Measurements from ENCODE around the gene SDC1. TPM values are rescaled to one million over a fixed set of nuclear protein-coding genes. Genes with fewer than 3 reads are reported as not detected.
"Not testable (repeated sequence)": the region's sequence is repeated elsewhere in the genome, so short reads cannot be mapped to it uniquely, and the experiment has no call there.

The SDC1 gene, protein sequence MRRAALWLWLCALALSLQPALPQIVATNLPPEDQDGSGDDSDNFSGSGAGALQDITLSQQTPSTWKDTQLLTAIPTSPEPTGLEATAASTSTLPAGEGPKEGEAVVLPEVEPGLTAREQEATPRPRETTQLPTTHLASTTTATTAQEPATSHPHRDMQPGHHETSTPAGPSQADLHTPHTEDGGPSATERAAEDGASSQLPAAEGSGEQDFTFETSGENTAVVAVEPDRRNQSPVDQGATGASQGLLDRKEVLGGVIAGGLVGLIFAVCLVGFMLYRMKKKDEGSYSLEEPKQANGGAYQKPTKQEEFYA
- 304 and 307 TPM in 2 replicates for total RNA-seq (2014; rRNA removed; shearing (Covaris generic))

DNA sequence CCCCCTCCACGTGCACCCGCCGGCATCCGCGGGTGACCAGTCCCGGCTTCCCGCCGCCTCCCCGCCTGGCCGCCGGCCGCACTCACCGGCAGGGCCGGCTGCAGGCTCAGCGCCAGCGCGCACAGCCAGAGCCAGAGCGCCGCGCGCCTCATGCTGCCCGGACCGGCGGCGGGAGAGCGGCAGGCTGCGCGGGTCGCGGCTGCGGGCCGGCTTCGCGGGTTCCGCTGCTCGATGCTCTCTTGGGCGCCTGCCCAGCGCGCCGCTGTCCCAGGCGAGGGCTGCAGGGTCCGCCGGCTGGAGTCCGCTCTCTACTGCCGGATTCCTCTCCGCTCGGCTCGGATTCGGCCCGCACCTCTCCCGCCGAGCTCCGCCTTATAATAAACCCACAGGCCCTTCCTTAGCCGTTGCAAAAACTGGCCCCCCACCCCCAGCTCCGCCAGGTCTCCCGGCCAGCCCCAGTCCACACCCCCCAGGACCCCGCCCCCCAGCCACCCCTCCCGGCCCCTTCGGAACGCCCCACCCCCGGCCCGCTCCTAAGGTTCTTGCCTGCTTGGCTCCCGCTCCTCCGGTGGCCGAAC is at the start of gene SDC1:
Gene SDC1 (minus strand): TSS at position 415 of the 578 bp plus-strand sequence. CDS start 263 bp downstream, at position 152.
- no peak for DNase-seq (ENCODE audit: low spot score)

DNA sequence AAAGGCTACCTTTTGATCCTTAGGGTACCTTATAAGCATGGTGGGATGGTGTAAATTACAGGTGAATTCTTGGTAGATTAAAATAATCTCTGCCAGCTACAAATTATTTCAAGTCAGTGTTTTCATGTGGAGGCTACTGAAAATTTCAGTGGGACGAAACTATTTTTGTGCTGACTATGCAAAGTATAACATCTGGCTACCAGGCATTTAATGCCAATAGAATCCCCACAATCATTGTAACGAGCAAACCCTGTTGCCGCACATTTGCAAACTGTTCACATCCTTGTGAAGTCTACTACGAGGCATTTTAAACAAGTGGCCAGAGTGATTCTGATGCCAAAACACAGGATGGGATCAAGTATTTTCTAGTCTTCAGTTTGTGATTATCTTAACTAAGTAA is 48.1 kb upstream of the SDC1 start:
- DNase-seq (ENCODE audit: low spot score): no peak

DNA sequence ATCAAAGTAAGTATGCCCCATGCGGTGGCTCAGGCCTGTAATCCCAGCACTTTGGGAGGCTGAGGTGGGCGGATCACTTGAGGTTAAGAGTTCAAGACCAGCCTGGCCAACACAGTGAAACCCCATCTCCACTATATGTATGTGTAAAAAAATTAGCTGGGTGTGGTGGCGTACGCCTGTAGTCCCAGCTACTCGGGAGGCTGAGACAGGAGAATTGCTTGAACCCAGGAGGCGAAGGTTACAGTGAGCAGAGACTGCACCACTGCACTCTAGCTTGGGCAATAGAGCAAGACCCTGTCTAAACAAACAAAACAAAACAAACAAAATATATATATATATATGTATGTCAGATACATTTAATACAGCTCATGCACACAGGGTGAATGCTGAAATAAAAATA is 43.4 kb upstream of the SDC1 start:
- not testable (repeated sequence) for DNase-seq (ENCODE audit: low spot score)

DNA sequence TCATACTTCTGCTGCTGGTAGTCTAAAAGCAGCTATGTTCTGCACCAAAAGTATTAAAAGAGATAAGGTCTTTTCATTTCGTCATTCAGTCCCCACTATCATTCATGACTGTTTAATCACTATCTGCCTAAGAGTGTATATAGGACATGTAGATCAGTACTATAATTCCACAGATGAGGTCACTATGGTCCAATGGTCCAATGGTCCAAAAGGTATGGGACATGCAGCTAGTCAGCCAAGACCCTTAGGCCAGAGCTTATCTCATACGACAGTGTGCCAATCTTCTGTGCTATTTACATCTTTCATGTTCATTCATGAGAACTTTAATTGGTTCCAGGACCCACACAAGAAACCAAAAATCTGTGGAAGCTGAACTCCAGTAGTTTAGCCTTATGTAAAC is 42.6 kb upstream of the SDC1 start:
- DNase-seq (ENCODE audit: low spot score): no peak

DNA sequence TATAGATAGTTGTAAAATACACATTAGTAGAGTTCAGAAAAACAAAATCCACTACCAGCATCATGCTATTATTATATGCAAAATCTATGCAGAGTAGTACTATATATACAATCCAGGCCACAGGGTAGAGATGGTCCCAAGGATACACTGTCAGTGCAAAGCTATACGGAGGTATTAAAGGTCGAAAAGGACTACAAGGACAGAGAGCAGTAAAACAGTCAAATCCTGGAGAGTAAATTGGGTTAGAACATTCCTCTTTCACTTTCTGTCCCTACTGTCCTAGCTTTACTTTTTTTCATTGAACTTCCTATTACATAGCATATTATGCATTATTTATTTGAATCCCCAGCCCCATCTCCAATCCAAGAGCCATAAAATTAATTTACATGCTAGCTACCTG is 39.7 kb upstream of the SDC1 start:
- DNase-seq (ENCODE audit: low spot score): no peak

DNA sequence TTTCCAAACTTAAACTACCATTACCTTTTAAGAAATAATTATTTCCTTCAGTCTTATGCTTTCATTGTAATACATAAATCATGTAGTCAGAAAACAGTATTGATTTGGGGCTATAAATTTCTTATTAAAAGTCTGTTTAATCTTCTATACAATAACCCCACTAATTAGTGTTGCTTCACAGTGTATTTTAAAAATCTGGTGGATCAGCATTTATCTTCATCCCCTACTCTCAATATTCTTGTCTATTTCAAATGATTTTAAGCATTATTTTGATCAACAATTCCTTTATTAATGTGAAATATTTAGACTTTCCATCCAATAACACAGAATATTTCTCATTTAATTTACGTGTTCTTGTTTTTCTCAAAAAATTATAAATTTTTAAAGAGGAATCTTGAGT is 32.5 kb upstream of the SDC1 start:
- DNase-seq (ENCODE audit: low spot score): no peak

DNA sequence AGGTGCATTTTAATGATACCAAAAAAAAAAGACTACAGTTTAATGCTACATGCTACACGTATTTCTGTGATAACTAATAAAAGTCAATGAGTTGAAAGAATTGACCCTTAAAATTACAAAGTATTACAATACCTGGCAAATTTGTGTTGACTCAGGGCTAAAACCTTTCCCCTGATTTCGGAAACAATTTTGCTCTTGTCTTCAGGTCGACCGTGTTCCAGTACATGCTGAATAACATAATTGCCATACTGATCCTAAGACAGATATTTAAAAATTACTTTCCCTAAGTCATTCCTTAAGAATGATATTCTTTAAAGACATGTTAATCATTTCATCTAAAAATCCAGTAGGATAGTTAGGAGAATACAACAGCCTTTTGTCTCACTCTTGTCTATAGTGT is 29.8 kb upstream of the SDC1 start:
- DNase-seq (ENCODE audit: low spot score): no peak

DNA sequence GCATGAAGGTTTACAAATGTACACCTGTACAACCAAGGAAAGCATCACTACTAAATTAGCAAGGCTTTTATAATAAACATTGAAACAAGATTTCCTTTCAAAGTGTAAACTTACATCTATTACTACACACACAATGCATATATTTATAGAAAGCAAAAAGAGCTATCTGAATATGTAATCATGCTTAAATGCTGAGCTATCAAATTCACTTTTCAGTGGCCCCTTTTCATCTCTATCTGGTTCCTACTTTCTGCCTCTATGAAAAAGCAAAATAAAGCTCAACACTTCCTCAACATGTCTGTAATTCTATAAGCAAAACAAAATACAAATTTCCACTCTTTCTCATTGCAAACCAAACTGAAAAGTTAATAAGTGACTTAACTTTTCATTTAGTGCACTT is 25.5 kb upstream of the SDC1 start:
- no peak for DNase-seq (ENCODE audit: low spot score)

DNA sequence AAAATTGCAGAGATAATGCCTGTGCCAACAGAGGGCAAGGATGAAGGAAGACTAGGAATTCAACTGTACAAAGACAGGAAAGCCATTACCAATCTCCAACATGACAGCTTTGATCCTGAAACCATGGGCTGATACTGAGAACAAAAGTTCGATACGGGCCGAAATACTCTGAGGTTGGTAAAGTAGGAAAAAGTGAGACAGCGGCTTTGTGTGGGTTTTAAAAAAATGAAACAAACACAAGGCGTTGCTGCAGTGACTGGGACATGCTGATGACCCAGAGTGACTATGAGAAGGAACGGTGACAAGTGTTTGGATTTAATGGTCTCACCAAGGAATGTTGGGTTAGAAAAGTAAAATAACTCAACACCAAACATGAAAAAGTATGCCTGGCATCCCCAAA is 24.2 kb upstream of the SDC1 start:
- no peak for DNase-seq (ENCODE audit: low spot score)

DNA sequence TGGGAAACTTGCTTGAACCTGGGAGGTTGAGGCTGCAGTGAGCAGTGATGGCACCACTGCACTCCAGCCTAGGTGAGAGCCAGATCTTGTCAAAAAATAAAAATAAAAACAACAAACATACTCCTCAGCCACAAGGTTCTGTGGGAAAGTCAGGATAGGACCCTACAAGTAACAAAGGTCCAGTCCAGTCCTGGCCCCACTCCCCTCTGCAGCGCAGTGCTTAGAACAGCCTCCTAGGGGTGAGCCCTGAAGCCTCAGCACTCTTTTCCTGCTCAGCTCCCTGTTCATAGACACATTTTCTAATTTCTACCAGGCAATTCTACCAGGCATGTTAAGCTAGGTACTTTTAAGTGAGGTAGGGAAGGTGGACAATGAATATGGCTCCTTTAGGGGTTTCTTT is 22.2 kb upstream of the SDC1 start:
- DNase-seq (ENCODE audit: low spot score): no peak

DNA sequence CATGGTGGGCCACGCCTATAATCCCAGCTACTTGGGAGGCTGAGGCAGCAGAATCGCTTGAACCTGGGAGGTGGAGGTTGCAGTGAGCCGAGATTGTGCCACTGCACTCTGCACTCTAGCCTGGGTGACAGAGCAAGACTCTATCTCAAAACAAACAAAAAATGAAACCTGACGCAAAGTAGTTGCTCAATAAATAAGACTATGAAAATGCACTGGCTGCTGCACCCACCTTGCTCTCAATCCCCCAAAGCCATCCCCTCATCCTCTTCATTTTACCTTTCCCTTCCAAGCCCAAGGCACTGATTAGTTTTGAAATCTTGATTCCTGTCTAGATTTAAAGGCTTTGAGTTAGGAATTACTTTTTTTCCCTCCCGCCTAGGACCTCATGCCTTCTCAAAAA is 18.7 kb upstream of the SDC1 start:
- DNase-seq (ENCODE audit: low spot score): not testable (repeated sequence)

DNA sequence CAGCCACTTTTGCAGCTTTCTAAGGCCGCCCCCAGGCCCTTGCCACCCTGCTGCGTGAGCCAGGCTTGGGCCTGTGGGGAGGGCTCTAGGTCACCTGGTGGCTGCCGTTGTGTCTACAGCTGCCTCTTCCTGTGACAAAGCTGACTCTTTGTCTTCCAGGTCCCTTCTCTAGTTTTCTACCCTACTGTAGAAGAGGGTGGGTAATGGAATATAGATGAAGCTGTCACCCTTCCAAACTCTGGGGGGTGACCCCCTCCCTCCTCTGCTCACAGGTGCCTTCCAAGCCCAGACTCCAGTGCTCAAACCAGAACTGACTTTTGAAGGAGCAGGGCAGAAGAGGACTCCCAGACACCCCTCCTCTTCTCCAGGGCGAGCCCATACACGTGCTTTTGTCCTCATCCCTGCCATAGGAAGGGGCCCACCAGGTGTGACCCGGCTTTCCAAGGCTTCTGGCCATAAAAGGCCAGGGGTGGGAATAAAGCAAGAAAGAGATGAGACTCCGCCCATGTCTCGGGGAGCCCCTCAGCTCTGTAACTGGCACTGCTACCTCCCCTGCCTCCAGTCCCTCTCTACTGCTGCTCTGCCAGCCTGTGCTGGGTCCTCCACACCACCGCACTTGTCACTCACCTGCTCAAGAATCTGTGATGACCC is 17.9 kb upstream of the SDC1 start:
- peak; percentile 33 for DNase-seq (ENCODE audit: low spot score)

DNA sequence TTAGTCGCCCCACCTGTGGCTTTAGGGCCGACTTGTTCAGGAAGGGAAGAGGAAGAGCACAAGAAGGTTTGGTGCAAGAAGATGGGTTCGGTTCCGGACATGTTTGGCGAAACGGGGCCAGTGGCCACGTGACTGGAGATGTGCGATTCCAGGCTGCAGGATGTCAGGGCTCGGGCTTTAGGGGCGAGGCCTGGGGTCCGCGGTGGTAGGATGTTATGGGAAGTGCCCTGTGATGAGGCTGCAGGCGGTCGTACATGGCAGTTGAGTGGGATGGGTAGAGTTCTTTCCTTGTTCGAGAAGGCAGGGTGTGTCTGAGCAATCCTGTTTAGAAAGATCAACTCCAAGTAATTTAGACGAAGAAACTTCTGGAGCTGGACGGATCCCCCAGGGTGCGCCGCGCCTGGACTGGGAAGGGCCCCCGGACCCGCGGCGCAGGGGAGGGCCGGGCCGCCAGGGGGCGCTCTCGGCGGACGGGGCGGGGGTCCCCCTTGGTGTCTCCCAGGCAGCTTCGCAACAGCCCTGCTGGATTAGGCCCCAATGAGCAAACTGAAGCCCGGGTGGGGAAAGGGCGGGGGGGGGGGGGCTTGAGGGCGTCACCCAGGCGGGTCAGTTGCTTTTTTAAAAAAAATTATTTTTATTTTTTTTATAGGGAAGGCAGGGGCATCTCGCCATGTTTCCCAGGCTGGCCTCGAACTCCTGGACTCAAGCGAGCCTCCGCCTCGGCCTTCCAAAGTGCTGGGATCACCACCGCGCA is 17.2 kb upstream of the SDC1 start:
- no peak for DNase-seq (ENCODE audit: low spot score)

DNA sequence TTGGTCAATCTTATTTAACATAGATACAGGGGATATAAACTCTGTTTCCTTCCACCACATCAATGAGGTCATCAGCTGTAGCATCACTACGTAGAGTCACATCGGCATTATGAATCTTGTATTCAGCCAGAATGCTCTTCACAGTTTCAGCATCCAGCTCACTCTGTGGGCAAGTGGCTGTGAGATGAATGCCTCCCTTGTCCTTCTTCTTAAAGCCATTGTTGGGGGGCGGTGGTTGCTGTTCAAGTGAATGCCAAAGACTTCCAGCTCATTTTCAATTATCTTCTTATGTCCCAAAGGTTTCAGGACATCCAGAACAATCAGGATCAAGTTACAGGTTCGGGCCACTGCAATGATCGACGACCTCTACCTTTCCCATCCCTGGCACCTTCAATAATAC is 15.4 kb upstream of the SDC1 start:
- not testable (repeated sequence) for DNase-seq (ENCODE audit: low spot score)

DNA sequence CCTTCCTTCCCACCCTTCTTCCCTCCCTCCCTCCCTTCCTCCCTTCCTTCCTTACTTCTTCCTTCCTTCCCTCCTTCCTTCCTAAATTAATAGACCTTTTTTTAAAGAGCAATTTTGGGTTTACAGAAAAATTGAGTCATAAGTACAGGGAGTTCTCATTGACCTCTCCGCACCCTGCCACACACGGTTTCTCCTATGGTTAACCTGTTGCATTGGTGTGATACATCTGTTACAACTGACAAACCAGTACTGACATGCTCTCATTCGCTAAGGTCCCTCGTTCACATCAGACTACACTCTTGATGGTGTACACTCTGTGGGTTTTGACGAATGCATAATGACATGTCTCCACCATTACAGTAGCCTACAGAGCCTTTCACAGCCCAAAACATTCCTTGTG is 11.6 kb upstream of the SDC1 start:
- DNase-seq (ENCODE audit: low spot score): no peak

DNA sequence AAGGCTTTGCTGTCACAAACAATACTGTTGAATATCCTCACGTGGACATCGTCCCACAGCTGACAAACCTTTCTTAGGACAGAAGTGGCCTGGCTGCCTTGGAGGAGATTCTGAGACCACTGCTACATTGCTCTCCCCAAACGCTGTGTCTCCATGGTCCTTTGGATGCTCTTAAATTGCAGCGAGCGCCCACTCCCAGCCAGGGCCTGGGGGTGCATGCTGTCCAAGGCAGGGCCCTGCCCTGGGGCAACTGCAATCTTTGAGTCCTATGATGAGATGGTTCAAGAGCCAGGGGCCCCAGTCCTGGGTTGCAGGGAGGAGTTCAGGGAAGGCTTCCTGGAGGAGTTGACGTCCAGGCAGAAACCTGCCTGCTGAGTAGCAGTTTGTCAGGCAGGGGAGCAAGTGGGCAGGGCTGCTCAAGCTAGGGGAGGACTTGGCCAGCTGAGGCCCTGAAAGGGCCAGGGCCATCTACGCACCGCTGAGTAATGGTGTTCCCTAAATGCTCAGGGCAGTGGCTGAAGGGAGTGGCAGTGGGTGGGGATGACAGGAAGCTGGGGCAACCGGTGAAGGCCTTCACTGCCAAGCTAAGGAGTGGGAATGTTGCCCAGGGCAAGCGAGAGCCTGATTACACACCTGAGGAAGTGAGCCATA is 10.8 kb upstream of the SDC1 start:
- peak; percentile 49 for DNase-seq (ENCODE audit: low spot score)

DNA sequence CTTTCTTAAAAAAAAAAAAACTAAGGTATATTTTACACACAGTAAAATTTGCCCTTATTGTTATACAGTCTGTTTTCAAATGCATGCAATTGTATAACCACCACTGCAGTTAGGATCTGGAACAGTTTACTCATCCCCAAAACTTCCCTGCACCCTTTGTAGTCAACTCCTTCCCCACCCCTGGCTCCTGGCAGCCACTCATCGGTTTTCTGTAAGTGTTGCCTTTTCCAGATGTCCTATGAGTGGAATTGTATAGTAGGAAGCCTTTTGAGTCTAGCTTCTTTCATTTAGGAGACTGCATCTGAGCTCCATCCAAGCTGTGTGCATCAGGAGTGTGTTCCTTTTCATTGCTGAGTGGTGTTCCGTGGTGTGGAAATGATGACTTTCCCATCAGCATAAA is 9.7 kb upstream of the SDC1 start:
- DNase-seq (ENCODE audit: low spot score): not testable (repeated sequence)

DNA sequence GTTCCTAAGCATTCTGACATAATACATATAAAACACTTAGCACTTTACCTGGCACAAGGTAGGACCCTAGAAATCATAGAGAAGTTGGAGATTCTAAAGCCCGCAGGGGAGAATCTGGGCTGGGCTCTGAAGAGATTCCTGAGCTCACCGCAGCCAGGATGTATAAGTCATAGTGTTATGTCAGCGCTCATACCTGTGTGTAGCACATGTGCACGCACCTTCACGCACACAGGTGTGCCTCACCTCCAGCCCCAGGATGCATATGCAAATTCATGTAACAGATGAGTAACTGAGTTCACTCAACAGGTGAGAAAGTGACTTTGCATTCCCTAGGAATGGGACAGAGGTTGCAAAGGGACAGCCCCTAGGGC is 7.9 kb upstream of the SDC1 start:
- peak; percentile 84 for DNase-seq (ENCODE audit: low spot score)

DNA sequence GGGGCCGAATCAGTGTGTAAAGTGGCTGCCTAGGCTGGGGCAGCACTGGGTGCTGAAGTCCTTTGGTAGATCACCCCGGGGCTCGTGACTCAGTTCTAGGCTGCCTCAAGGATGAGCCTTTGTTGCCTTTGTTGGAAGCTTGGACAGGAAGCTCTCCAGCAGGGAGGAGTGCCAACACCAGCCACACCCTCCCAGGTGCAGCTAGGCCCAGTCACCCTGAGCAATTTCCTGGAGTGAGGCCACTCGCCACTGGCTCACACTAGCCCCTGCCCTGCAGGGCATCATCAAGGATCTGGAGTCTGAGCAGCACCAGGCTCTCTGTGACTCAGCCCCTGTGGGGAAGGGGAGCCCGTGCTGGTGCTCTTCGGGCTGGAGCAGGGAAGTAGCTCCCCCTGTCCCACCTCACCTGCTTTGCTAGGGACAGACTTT is 6.7 kb upstream of the SDC1 start:
- DNase-seq (ENCODE audit: low spot score): peak; percentile 93

DNA sequence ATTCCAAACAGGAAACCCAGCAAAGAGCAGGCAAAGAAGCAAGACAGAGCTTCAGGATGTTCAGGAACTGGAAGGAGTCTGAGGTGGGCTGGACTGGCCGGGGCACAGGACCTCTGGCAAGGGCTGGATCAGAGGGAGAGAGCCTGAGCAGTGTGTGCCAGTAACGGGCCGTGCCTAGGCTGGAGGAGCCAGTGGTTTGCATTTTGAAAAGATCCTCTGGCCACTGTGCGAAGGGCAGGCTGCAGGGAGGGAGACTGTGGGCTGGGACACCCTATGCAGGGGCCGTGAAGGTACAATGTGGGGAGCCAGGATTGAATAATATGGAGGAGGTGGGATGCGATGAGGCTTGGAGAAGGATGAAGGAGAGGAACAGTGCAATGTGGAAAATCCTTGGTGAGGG is 6.2 kb upstream of the SDC1 start:
- DNase-seq (ENCODE audit: low spot score): no peak

DNA sequence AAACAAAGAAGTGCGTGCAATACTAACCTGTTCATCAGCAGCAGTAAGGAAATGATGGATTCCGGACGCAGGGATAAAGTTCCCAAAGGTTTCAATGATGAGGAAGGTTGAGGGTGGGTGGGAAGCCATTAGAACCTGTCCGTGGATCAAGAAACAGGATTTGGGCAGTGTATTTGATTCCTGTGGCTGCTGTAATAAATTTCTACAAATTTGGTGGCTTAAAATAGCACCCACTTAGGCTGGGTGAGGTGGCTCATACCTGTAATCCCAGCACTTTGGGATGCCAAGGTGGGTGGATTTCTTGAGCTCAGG is 5.1 kb upstream of the SDC1 start:
- DNase-seq (ENCODE audit: low spot score): no peak

Measured in HT-29 (cell line).